ENCODE data around the gene CTDSPL.

CTDSPL gene

GRCh38 chr3:38009807-38010591 lies 148.3 kb downstream of the CTDSPL start:
- H3K9ac ChIP-seq (ENCODE audit: insufficient read length): no peak overlapping the region

GRCh38 chr3:38011111-38011510 lies 149.4 kb downstream of the CTDSPL start:
- H3K27ac ChIP-seq: no peak overlapping the region
- H3K36me3 ChIP-seq (ENCODE audit: insufficient read depth, low read length): no peaks in the 10 kb centered on the region
- no peaks in the 10 kb centered on the region for H3K9me3 ChIP-seq (ENCODE audit: low read depth, low read length)
- no peak overlapping the region for H3K9ac ChIP-seq (ENCODE audit: insufficient read length)
- H3K4me3 ChIP-seq: no peak overlapping the region
- DNase-seq (ENCODE audit: low read depth, low spot score): no peak
- TF ChIP-seq EZH2 (IDR thresholded peaks at IDR 0.05) (no peak), FOXP2 (optimal IDR thresholded peaks at IDR 0.05; ENCODE audit: control extremely low read depth, extremely low read length, insufficient read depth) (no peak), POLR2AphosphoS5 (IDR thresholded peaks at IDR 0.05; ENCODE audit: borderline replicate concordance, low read depth, low read length) (no peak)

More at GRCh38 chr3:38009807-38010591, 148.3 kb downstream of the CTDSPL start:
- no peak for TF ChIP-seq EZH2 (IDR thresholded peaks at IDR 0.05)
- TF ChIP-seq FOXP2 (optimal IDR thresholded peaks at IDR 0.05; ENCODE audit: control extremely low read depth, extremely low read length, insufficient read depth): no peak
- no peak overlapping the region for H3K4me3 ChIP-seq
- no peaks in the 10 kb centered on the region for H3K36me3 ChIP-seq (ENCODE audit: insufficient read depth, low read length)
- no peak for DNase-seq (ENCODE audit: low read depth, low spot score)
- no peaks in the 10 kb centered on the region for H3K9me3 ChIP-seq (ENCODE audit: low read depth, low read length)
- H3K27ac ChIP-seq: no peak overlapping the region

DNA sequence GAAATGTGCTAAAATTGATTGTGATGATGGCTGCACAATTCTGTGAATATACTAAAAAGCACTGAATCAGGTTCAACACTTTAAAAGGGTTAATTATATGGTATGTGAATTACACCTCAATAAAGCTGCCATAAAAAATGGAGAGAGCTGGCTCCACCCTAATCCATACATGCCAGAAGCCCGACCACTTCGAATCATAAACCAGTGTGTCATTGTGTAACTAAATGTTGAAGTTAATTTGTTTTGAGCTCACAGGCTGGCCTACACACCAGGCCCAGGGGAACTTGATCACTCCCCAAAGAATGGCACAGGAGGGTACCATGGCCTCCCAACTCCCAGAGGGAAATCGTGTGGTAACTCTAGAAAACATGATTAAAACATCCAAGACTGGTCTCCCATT lies 153.8 kb downstream of the CTDSPL start:
- no peak for DNase-seq (ENCODE audit: low read depth, low spot score)
- Histone ChIP-seq H3K27ac (no peak overlapping the region), H3K9me3 (ENCODE audit: low read depth, low read length) (no peaks in the 10 kb centered on the region), H3K36me3 (ENCODE audit: insufficient read depth, low read length) (no peaks in the 10 kb centered on the region), H3K9ac (ENCODE audit: insufficient read length) (no peak overlapping the region), H3K4me3 (no peak overlapping the region)
- TF ChIP-seq EZH2 (IDR thresholded peaks at IDR 0.05) (no peak), POLR2AphosphoS5 (IDR thresholded peaks at IDR 0.05; ENCODE audit: borderline replicate concordance, low read depth, low read length) (no peak), FOXP2 (optimal IDR thresholded peaks at IDR 0.05; ENCODE audit: control extremely low read depth, extremely low read length, insufficient read depth) (no peak)

GRCh38 chr3:38015984-38016383 lies 154.3 kb downstream of the CTDSPL start:
- Histone ChIP-seq H3K9ac (ENCODE audit: insufficient read length) (no peak overlapping the region), H3K27ac (no peak overlapping the region), H3K4me3 (no peak overlapping the region), H3K9me3 (ENCODE audit: low read depth, low read length) (no peaks in the 10 kb centered on the region), H3K36me3 (ENCODE audit: insufficient read depth, low read length) (no peaks in the 10 kb centered on the region)
- no peak for TF ChIP-seq FOXP2 (optimal IDR thresholded peaks at IDR 0.05; ENCODE audit: control extremely low read depth, extremely low read length, insufficient read depth)
- TF ChIP-seq EZH2 (IDR thresholded peaks at IDR 0.05): no peak
- no peak for TF ChIP-seq POLR2AphosphoS5 (IDR thresholded peaks at IDR 0.05; ENCODE audit: borderline replicate concordance, low read depth, low read length)
- no peak for DNase-seq (ENCODE audit: low read depth, low spot score)

GRCh38 chr3:38016410-38016809 lies 154.7 kb downstream of the CTDSPL start:
- H3K9me3 ChIP-seq (ENCODE audit: low read depth, low read length): no peaks in the 10 kb centered on the region
- no peak for DNase-seq (ENCODE audit: low read depth, low spot score)
- H3K9ac ChIP-seq (ENCODE audit: insufficient read length): no peak overlapping the region
- no peak overlapping the region for H3K27ac ChIP-seq
- H3K36me3 ChIP-seq (ENCODE audit: insufficient read depth, low read length): no peaks in the 10 kb centered on the region
- H3K4me3 ChIP-seq: no peak overlapping the region
- TF ChIP-seq FOXP2 (optimal IDR thresholded peaks at IDR 0.05; ENCODE audit: control extremely low read depth, extremely low read length, insufficient read depth) (no peak), EZH2 (IDR thresholded peaks at IDR 0.05) (no peak), POLR2AphosphoS5 (IDR thresholded peaks at IDR 0.05; ENCODE audit: borderline replicate concordance, low read depth, low read length) (no peak)

DNA sequence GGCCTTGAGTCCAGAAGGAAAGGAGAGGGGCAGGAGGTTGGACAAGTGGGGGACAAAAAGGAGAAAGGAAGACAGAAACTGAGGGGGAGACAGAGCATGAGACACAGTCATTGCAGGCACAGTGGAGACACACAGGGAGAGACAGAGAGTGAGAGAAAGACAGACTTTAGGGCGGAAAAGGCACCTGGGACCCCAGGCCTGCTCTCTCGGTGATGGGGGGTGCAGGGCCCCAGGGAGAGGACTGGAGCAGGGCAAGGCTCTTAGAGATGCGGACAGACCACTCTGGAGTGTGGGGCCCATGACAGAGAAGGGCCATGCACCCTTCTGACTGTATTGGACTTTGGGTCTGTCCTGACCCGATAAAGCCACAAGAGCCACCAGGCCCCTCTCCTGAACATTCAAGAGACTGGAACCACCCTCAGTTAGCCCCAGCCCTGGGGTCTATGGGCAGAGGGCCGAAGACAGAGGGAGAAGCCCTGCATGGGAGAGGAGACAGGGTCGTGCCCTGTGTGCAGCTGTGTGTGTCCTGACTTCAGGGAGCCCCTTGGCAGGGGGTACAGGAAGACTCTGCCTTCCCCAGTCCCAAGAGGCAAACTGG lies 155.3 kb downstream of the CTDSPL start:
- TF ChIP-seq EZH2 (IDR thresholded peaks at IDR 0.05) (no peak), FOXP2 (optimal IDR thresholded peaks at IDR 0.05; ENCODE audit: control extremely low read depth, extremely low read length, insufficient read depth) (no peak), POLR2AphosphoS5 (IDR thresholded peaks at IDR 0.05; ENCODE audit: borderline replicate concordance, low read depth, low read length) (no peak)
- no peak for DNase-seq (ENCODE audit: low read depth, low spot score)
- H3K9ac ChIP-seq (ENCODE audit: insufficient read length): no peak overlapping the region
- no peaks in the 10 kb centered on the region for H3K9me3 ChIP-seq (ENCODE audit: low read depth, low read length)
- no peak overlapping the region for H3K4me3 ChIP-seq
- H3K27ac ChIP-seq: no peak overlapping the region
- H3K36me3 ChIP-seq (ENCODE audit: insufficient read depth, low read length): no peaks in the 10 kb centered on the region

DNA sequence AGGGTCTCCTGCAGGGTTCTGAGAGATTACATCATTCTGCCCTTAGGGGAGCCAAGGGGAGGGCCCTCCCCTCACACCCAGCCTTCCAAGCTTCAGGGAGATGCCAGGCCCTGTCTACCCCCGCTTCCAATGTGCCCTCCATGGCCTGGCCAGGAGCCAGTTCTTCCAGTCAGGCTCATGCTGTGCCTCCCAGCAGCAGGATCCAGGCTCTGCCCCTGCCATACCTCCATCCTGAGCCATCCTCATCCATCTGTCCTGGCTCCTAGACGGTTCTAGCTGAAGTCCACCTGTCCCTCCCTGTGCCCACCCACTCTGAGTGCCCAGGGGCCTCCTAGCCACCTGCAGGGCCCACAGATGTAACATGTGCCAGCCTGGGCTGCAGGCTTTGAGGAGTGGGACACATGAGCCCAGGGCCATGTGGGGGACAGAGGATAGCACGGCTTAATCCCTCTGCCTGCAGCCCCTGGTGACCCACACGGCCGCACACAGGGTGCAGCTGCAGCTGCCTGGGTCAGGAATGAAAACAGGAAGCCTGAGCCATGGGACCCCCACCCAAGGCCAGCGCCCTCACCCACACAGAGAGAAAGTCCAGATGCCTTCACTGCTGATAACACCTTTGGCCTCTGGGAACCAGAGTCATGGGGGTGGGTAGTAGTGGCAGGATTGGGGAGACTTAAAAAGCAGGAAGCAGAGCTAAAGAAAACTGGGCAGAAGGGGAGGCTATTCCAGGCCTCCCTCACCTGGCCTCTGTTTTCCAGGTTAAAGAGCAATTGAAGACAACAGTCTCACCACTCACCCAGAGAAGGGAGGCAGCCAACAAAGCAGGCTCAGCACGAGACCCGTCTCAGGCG lies 156.0 kb downstream of the CTDSPL start:
- H3K36me3 ChIP-seq (ENCODE audit: insufficient read depth, low read length): no peaks in the 10 kb centered on the region
- no peak overlapping the region for H3K27ac ChIP-seq
- no peak overlapping the region for H3K4me3 ChIP-seq
- TF ChIP-seq POLR2AphosphoS5 (IDR thresholded peaks at IDR 0.05; ENCODE audit: borderline replicate concordance, low read depth, low read length) (no peak), FOXP2 (optimal IDR thresholded peaks at IDR 0.05; ENCODE audit: control extremely low read depth, extremely low read length, insufficient read depth) (no peak), EZH2 (IDR thresholded peaks at IDR 0.05) (no peak)
- no peak overlapping the region for H3K9ac ChIP-seq (ENCODE audit: insufficient read length)
- H3K9me3 ChIP-seq (ENCODE audit: low read depth, low read length): no peaks in the 10 kb centered on the region
- no peak for DNase-seq (ENCODE audit: low read depth, low spot score)
